ENCODE results near the gene IGSF21.

DNA sequence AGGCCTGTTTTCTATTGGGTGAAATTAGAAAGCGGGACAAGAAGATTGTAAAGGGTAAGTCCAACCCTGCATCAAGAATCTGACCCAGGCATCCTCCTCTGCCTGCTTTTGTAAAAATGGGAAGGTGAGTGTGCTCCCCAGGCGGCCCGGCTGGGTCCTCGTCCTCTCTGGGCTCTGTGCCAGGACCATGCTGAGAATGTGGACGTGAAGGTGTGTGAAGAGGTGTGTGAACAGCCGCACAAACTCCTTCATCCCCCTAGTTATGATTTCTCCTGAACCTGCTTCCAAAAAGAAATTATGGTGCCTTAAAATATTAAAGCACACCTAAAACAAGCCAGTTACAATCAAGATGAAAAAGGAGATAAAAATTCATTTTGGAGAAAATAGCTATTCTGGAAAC lies 185.7 kb downstream of the IGSF21 start:
- TF ChIP-seq, protein P1, sequence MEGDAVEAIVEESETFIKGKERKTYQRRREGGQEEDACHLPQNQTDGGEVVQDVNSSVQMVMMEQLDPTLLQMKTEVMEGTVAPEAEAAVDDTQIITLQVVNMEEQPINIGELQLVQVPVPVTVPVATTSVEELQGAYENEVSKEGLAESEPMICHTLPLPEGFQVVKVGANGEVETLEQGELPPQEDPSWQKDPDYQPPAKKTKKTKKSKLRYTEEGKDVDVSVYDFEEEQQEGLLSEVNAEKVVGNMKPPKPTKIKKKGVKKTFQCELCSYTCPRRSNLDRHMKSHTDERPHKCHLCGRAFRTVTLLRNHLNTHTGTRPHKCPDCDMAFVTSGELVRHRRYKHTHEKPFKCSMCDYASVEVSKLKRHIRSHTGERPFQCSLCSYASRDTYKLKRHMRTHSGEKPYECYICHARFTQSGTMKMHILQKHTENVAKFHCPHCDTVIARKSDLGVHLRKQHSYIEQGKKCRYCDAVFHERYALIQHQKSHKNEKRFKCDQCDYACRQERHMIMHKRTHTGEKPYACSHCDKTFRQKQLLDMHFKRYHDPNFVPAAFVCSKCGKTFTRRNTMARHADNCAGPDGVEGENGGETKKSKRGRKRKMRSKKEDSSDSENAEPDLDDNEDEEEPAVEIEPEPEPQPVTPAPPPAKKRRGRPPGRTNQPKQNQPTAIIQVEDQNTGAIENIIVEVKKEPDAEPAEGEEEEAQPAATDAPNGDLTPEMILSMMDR (IDR thresholded peaks at IDR 0.05 in 2 of 3, conservative IDR thresholded peaks at IDR 0.05 in 1 of 3; ENCODE audit: control insufficient read depth in 2 of 3, extremely low read depth in 1 of 3, insufficient read depth in 1 of 3, low read depth in 3 of 3, low read length in 3 of 3) = no peak
- TF ChIP-seq, protein P2, sequence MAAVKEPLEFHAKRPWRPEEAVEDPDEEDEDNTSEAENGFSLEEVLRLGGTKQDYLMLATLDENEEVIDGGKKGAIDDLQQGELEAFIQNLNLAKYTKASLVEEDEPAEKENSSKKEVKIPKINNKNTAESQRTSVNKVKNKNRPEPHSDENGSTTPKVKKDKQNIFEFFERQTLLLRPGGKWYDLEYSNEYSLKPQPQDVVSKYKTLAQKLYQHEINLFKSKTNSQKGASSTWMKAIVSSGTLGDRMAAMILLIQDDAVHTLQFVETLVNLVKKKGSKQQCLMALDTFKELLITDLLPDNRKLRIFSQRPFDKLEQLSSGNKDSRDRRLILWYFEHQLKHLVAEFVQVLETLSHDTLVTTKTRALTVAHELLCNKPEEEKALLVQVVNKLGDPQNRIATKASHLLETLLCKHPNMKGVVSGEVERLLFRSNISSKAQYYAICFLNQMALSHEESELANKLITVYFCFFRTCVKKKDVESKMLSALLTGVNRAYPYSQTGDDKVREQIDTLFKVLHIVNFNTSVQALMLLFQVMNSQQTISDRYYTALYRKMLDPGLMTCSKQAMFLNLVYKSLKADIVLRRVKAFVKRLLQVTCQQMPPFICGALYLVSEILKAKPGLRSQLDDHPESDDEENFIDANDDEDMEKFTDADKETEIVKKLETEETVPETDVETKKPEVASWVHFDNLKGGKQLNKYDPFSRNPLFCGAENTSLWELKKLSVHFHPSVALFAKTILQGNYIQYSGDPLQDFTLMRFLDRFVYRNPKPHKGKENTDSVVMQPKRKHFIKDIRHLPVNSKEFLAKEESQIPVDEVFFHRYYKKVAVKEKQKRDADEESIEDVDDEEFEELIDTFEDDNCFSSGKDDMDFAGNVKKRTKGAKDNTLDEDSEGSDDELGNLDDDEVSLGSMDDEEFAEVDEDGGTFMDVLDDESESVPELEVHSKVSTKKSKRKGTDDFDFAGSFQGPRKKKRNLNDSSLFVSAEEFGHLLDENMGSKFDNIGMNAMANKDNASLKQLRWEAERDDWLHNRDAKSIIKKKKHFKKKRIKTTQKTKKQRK (IDR thresholded peaks at IDR 0.05; ENCODE audit: low read depth, low read length) = no peak
- TF ChIP-seq POLR2A (IDR thresholded peaks at IDR 0.05; ENCODE audit: low read depth, low read length) = no peak

All from GM12878 (cell line).